ENCODE data around the gene PPP2R5C.

Gene PPP2R5C

DNA sequence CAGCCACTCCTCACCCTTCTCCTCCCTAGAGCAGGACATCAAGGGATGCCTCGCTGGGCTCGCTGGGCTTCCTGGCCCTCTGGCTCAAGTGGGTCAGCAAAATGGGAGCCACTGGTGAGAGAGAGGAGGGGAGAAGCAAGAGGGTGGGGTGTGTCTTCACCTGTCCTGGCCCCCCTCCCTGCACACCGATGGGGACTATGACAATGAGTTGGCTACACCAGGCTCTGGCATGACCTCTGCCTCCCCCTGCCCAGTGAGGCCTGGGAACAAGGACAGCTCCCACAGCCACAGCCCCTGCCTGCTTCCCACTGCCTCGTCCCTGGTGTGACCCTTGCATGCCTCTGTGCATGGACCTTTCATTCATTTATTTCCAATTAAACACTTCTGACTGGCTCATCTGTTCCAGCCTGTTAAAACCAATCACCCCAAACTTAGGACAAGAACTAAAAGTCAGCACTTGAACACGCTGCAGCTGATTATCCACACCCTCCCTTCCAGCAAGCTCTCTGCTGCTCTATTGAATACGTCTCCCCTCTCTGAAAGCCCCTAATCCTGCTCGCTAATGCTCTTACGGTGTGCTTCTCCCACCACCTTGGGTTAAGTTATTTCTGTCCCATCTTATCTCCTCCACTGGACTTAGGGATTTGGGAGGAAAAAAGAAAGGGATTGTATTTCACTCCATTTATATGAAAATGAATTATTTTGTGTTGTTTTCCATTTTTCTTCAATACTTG is 5.8 kb upstream of the PPP2R5C start:
- DNase-seq (ENCODE audit: low spot score) = no peak

DNA sequence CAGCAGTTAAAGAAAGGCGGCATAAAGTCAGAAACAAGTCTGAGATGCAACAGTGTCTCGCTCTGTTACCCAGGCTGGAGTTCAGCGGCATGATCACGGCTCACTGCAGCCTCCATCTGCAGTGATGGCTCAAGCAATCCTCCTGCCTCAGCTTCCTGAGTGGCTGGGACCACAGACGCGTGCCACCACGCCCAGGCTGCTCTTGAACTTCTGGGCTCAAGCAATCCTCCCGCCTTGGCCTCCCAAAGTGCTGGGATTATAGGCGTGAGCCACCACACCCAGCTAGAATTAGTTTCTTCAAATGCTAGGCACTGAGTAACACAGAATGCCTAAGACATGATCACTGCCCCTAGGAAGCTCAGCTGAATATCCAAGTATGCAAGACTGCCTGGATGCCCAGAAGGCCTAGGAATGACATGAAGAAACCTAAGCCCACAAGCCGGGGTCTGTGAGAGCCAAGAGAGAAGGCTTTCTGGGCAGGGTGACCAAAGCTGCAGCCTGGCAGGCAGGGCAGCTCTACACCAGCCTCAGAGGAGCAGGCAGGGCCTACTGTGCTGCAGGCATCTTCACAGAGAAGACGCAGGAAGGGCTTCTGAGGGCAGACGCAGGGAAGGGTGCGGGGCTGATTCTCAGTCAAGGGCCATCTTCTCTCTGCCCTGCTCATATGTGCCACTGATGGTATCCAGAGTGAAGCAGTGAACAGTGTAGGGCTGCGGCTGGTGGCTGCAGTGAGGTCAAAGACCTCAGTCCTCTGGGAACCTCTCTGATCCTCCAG is 4.3 kb upstream of the PPP2R5C start:
- DNase-seq (ENCODE audit: low spot score) = no peak

DNA sequence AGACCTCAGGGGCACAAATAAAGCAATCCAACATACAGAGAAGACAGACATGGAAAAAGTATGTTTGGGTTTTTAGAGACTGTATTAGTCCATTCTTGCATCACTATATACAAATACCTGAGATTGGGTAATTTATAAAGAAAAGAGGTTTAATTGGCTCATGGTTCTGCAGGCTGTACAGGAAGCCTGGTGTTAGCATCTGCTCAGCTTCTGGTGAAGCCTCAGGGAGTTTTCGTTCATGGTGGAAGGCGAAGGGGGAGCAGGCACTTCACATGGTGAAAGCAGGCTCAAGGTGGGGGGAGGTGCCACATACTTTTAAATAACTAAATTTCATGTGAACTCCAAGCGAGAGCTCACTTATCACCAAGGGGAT is 3.7 kb upstream of the PPP2R5C start:
- DNase-seq (ENCODE audit: low spot score) = no peak

DNA sequence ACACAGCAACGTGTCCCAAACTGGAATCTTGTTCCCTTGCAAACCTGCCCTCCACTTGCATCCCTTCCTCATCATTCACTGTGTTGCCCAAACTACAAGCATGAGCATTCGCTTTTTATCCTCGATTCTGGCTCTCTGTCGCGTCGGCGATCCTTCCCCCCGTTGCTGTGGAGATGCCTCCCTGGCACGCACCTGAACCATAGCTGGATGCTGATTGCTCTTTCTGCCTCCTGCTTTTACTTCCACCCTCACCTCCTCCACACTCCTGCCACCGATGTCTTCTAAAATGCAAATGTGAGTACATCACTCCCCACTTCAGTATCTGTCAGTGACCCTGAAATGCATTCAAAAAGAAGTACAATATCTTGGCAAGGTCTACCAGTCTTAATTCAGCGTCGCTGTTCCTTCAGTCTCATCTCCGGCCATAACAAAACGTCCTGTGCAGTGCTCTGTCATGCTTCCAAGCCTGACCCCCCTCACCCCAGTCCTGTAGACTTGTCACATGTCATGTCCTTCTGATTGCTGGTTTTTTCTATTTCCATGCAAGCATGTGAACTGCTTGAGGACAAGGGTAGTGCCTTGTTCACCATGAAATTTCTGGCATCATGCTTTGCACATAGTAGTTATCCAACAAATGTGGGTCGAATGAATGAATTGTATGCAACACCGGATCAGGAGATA is 2.5 kb upstream of the PPP2R5C start:
- DNase-seq (ENCODE audit: low spot score) = no peak

DNA sequence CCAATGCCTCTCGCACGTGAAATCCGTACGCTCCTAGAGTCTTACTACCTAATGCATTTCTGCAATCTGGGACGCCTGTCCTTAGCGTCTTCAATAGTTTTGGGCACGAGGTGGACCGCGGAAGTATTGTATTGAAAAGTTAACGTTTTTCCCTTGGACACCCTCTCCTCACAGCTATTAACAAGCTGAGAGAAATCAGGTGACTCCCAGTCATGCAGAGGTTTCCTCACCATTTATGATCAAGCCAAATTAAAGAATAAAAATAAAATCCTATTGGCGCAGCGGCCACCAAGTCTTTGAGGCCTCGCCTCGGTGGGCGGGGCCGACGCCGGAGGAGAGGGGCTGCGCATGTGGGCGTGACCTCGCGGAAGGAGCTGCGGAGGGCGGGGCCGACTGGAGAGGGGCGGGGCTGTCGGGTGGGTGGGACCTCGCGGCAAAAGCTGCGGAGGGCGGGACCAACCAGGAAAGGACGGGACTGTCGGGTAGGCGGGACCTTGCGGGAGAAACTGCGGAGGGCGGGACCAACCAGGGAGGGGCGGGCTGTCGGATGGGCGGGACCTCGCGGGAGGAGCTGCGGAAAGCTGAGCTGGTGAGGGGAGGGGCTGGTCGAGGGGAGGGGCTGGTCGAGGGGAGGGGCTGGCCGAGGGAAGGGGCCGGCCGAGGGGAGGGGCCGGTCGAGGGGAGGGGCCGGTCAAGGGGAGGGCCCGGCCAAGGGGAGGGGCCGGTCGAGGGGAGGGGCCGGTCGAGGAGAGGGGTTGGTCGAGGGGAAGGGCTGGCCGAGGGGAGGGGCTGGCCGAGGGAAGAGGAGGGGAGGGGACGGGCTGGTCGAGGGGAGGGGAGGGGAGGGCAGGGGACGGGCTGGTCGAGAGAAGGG is 1.1 kb upstream of the PPP2R5C start:
- DNase-seq (ENCODE audit: low spot score) = peak; percentile 98

DNA sequence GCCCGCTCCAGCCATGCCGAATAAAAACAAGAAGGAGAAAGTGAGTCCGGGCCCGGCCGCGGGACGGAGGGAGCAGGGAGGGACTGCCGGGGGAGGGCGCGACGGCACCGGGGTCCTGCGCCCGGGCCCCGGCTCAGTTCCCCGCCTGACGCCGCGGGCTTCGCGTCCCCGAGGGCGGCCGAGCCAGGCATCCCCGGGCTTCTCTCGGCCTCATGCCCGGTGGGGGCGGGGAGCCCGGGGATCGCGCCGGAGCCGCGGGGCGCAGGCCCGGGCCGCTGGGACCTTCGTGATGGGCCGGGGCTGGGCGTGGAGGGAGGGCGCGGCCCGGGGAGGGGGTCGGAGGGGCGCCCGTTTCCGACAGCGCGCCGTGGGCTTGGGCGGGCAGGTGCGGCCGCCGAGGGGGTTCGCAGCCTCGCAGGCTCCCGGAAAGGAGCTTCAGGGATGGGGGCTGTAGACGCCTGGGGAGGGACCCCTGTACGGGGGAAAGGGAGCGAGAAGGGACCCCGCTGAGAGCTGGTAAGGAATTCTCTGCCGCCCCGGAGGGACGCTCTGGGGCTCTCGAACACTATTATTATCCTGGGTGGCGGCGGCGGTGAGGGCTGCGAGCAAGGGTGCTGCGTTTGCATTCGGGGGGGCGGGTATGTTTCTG is 496 bp downstream of the PPP2R5C start:
- peak; percentile 35 for DNase-seq (ENCODE audit: low spot score)

DNA sequence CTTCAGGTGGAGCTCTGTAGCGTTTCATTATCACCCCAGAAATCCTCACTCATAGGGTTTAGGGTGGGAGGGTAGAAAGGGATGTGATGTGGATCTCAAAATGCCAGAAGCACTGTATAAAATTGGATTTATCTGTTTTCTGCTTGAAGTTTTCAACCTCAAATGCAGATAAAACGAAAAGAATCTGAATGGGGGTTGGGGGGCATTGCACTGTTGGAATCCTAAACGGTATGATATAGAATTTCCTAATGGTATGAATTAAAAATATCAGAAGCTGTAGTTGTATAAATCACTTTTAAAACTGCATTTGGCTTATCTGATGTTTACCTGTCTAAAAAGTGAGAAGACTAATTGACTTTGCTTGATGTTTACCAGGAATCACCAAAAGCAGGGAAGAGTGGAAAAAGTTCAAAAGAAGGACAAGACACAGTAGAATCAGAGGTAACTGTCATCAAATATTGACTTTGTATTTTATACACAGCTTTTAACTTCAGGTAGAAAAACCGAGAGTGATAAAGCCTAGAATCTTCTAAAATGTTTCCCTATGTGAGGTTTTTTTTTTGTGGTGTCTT is 1.1 kb downstream of the PPP2R5C start:
- DNase-seq (ENCODE audit: low spot score) = no peak

DNA sequence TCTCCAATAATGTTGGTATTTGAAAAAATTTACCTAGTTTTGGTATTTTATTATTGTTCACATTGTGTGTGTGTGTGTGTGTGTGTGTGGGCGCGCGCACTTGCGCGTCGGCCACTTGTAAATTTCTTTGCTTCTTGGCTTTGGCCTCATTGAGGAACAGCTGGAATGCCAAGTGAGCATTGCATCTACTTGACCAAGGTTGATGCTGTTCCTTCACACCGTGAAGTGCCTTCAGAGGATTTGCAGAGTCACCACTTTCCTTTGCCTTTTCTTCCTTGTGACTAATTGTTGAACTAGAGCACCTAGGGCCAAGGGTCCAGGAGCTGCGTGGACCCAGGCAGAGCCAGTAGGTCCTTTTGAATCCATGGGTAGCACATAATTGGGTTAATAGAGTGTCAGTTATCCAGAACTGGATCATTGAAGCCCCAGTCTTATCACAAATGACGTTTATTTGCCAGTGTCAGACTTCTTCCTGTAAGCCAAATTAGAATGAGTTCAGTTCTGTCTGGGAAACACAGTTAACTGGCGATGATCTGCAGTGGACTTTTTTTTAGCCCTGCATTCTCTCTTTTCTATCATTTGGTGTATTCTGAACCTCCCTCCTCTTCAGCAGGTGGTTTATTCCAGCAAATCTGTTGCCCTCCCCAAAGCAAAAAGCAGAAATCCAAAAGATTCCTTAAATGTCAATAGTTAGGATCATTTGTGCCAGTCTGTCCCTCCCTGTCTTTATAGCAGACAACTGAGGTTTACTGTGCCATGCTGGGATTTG is 2.6 kb downstream of the PPP2R5C start:
- DNase-seq (ENCODE audit: low spot score) = no peak

DNA sequence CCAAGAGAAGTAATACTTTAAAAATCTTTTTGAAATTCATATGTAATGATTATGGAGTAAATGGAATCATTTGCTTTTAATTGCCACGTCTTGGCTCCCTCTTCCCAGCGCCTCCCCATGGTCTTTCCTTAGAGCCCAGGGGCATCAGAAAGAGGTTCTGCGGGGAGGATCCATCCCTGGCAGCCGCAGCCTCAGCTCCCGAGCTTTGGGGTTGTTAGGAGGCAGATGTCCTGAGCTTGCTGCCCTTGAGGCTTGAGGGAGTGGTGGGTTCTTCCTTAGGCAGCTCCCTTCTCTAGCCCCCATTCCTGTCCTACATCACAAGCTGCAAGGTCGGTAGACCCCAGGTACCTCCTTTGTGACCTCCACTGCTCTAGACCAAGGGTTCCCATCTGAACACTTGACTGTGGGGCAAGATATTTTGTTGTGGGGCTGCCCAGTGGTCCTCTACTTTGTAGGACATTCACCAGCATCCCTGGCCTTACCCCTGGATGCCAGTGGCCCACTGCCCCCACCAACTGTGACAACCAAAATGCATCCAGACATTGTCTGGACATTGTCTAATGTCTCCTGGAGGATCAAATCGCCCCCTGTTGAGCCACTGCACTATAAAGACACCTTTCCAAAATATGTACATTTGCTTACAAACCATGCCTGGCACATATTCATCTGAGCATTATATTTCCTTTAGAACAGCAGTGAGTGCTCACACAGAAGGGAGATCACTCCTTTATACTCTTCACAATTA is 6.3 kb downstream of the PPP2R5C start:
- DNase-seq (ENCODE audit: low spot score) = no peak

DNA sequence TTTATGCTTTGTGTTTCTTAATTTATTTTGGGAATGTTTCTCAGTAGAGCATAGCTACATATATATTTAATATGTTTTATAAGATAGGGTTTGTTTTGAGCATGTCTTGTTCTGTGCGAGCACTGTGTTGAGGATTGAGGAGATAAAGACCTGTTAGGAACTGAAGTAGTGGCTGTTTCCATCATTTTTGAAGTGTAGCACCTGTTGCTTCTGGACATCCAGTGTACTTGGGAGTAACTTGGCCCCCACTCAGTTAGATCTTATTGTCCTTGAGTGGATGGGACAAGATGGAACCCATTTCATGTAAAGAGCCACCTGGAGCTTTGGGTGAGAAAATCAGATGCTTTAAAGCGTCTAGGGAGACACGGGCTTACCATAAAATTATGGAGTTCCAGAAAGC is 8.7 kb downstream of the PPP2R5C start:
- DNase-seq (ENCODE audit: low spot score) = no peak

DNA sequence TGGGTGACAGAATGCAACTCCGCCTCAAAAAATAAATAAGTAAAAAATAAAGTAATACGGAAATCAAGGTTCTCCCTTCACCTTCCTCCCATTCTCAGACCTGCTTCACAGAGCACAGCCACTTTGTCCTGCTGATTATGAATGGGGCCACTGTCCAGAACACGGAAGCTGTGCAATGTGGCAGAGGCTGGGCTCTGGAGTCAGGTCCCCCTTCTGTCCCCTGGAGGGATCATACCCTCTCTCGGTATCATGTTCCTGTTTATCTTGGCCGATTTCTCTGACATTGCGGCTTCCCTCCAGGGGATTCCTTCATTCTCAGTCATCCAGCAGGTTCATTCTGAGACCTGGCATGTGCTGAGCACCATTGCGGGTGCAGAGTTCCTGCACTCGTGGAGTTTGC is 11.3 kb downstream of the PPP2R5C start:
- no peak for DNase-seq (ENCODE audit: low spot score)

DNA sequence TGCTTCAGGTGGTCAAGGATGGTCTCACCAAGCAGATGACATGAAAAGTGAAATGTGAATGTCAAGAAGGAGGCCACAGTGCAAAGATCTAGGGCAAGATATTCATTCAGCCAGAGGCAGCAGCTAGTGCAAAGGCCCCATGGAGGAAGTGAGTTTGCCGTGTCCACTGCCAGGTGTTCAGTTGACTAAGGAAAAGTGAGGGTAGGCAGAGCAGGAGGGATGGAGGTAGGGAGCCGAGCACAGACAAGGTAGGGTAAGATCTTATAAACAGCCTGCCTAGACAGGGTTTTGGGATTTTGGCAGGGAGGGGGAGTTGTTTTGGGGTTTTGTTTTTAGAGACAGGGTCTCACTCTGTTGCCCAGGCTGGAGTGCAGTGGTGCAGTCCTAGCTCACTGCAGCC is 11.9 kb downstream of the PPP2R5C start:
- no peak for DNase-seq (ENCODE audit: low spot score)

DNA sequence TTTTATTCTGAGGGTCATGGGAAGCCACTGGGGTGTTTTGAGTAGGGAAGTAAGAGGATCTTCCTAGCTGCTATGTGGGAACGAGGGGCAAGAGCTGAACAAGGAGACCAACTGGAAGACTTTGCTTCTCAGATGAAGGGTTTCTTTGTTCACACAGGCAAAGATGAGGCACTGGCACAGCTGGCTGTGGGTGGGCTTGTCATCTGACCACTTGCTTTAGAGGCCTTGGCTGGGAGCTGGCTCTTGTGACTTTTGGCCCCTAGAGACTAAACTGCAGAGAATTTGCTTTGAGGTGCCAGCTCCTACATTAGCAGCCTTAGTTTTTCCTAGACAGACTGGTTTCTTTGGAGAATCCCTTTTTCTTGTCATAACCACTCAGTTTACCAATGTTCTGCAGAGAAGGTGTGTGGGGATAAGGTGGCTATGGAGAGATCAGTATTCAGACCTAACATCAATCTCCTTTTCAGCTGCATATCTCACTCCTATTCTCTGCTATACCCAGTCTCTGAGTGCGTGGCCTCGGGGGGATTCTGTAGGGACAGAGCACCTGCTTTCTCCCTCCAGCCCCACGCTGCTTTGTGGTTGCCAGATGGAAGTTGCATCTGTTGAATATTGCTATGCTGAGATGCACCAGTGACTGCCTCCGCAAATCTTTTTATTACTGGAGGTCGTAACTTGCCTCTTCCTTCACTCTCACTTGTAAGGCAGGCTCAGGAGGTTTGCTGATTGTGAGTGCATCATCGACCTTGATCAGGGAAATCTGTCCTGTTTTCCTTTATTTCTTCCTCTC is 12.7 kb downstream of the PPP2R5C start:
- no peak for DNase-seq (ENCODE audit: low spot score)

DNA sequence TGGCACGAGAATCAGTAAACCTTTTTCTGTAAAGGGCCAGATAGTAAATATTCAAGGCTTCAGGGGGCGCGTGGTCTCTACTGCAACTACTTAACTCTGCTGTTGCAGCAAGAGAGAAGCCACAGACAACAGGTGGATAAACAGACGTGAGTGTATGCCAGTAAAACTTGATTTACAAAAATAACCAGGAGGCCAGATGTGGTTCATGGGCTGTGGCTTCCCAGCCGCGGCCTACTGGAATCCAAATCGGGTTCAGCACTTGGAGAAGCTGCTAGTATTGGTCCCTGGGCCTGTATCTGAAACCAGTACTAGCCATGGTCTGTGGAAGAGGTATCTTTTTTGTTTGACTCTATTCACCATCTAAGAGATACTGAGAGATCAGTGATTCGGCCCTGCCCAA is 13.3 kb downstream of the PPP2R5C start:
- no peak for DNase-seq (ENCODE audit: low spot score)

DNA sequence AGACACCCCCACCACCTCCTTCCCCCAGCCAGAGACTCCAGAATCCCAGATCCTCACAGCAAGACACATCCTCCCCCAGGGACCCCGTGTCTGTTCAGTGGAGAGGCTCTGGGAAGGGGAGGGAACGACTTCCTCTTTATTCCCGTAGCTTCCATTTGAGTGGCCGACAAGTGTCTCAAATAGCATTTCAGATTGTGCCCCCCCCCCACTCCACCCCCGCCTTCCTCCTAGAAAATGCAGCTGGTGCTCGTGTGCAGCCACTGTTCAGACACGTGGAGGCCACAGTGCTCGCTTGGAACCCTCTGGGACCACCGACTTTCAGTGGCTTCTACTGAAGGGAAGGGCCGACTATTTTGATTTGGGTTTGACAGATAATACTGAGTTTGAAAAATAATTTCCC is 14.3 kb downstream of the PPP2R5C start:
- DNase-seq (ENCODE audit: low spot score) = no peak

DNA sequence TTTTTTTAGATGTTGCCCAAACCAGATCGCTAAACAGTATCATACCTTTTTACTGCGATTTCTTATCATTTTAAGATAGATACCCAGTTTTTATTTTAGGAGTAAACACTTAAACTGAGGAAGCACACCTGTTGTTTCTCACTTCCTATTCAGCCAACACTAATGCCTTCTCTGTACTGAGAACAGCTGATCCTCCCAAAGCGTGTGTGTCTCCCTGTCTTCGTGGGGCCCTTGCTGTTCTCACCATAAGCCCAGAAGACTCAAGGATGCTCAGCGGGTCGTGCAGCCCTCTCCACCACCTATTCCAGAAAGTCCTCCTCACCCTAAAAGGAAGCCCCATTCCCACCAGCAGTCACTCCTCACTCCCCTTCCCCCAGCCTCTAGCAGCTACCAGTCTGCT is 14.8 kb downstream of the PPP2R5C start:
- no peak for DNase-seq (ENCODE audit: low spot score)

DNA sequence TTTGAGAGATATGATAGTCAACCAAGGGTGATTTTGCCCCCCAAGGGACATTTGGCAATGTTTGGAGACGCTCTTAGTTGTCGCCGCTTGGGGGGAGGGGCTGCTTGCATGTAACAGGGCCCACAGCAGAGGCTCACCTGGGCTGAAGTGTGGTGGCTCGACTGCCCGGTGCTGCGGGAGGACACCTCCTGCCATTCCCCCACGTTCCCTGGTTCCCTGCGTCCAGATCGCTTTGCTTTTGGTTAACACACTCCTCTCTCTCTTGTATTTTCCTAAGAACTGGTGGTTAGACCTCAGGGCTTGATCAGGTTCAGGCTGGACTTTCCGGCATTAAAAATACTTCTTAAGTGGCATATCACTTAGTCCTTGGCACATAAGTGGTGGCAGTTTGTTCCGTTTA is 18.9 kb downstream of the PPP2R5C start:
- DNase-seq (ENCODE audit: low spot score) = no peak

DNA sequence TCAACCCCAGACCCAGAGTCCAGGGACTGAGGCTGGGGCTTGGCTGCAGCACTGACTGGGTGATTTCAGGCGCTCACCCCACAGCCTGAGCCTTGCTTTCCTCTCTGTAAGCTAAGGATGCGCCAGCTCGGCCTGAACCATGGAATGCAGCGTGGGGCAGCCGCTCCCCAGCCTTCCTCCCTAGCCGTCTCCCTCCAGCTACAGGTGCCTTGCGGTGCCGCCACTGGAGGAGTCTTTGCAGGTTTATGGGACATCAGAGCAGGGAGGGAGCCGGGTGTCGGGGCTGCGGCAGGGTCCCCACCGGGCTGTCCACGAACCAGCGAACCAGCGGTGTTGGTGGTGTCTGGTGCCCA is 19.4 kb downstream of the PPP2R5C start:
- DNase-seq (ENCODE audit: low spot score) = no peak

Data from CD4-positive, alpha-beta T cell treated with Interleukin-2 at 100 ng/mL for 4 hours (primary cell).